Measurements from ENCODE around the gene GLB1L3.

GLB1L3 gene, protein sequence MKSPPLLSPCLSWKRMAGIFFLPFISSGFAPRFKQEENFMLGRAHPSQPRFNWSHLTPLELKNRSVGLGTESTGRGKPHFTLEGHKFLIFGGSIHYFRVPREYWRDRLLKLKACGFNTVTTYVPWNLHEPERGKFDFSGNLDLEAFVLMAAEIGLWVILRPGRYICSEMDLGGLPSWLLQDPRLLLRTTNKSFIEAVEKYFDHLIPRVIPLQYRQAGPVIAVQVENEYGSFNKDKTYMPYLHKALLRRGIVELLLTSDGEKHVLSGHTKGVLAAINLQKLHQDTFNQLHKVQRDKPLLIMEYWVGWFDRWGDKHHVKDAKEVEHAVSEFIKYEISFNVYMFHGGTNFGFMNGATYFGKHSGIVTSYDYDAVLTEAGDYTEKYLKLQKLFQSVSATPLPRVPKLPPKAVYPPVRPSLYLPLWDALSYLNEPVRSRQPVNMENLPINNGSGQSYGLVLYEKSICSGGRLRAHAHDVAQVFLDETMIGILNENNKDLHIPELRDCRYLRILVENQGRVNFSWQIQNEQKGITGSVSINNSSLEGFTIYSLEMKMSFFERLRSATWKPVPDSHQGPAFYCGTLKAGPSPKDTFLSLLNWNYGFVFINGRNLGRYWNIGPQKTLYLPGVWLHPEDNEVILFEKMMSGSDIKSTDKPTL

DNA sequence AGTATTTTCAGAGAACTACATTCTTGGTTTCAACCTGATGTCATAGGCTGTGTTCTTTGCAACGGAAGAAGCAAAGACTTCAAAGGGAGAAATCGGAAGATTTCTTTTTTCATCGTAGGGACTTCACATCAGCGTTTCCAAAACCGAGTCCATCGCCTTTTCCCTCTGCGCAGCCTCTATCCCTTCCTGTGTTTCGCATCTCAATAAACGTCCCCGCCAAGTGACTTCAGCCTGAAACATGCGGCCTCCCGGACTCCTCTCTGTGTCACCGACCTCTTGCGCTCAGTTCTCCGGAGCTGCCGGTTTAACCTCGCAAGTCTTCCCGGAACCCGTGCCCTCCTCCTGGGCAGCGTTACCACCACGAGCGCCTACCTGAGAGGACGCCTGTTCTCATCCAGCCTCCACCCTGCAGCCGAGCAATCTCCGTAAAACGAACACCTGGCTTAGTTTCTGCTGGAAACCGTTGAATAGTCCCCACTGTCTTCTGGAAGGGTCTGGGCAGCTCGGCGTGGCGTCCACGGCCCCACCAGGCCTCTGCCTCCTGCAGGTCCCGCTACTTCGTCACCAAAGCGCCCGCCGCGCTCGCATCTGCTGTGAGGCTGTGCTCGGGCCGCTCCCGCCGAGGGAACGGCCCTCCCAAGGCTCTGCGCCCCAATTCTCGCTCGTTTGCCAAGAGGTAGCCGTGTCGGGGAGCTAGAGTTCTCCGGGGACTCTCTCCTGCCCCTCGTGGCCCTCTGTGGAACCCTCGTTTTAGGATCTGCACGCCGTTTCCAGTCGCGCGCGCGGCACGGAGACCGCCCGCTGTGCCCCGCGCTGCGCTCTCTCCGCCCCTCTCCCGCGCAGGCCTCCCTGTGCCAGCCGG lies at the start of gene GLB1L3:
GLB1L3 (plus strand) TSS at position 846 of the 862 bp plus-strand sequence. CDS start 362 bp downstream, outside the sequence.
- peak; percentile 60 to 72 for DNase-seq (ENCODE audit: low read depth in 2 of 2)

DNA sequence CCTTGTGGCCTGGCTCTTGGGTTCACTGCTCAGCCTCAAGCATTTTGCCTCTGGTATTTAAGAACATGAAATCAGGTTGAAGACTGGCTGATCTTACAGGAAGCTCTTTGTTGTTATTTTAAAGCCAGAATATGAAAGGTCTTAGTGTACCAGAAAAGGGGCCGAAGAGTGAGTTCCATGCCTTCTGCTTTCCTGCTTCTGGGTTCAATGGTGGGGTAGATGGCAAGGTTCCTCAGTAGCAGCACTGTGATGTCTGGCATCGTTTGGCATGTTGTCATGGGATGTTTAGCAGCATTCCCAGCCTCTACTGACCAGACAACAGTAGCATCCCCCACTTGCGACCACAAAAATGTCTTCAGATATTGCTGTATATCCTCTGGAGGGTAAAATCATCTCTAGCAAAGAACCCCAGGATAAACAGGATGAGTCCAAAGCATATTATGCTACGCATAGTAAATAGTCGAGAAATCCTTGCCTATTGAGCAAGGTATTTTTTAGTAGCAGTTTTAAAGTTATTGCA lies 49.3 kb upstream of the GLB1L3 start:
- no peak for DNase-seq (ENCODE audit: low read depth in 2 of 2)

DNA sequence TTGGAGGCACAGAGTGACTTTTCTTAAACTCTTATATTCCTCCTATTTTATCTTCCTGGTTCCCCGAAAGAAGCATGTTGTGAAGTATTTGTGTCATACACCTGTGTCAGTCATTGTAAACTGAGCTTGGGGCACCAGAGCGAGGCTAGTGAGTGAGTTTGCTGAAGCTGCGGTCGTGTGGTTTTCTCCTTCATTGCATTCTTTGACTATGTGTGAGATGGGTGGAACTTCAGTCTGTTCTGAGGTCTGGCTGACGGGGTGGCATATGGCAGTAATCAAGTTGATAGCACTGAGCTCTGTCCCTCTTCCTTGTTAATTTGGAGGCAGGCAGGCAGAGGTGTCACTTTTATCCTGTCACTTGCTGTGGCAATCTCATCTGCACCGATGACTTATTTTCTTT lies 47.6 kb upstream of the GLB1L3 start:
- DNase-seq (ENCODE audit: low read depth in 2 of 2) = no peak

DNA sequence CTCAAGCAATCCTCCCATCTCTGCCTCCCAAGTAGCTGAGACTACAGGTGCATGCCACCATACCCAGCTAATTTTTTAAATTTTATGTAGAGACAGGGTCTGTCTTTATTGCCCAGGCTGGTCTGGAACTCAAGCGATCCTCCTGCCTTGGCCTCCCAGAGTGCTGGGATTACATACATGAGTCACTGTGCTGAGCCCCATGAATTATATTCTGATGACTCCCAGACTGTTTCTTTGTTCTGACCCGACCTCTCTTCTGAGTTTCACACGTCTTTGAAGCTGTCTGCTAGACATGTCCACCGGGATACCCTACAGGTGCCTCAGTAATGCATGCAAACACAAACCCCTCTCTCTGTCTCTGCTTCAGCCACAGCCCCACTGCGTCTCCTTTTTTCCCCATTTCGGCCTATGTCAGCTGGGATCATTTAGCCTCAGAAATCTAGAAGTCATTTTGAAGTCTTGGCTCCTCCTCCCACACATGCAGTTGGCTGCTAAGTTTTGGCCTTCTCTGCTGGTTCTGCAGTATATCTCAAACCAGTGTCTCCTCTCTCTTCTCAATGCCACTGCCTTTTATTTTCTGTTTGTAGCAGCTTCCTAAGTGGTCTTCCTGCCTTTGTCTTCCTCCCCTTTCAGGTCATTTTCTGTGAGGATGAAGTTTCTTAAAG lies 46.9 kb upstream of the GLB1L3 start:
- no peak for DNase-seq (ENCODE audit: low read depth in 2 of 2)

DNA sequence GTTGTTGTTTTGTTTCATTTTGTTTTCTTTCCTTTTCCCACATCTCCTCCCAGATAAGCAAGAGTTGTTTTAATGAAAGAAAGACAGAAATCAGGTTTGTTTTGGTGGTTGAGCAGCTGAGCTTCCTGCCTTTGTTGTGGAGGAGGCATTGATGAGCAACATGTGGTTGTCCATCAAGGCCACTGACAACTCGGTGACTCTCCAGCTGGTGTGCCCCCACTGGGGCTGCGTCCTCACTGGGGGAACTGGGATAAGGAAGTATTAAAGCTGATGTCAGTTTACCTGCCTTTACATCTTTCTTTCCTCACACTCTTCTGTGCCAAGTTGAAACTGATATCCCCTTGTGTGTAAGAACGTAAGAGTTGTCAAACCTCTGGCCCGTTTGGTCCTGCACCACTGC lies 45.8 kb upstream of the GLB1L3 start:
- DNase-seq (ENCODE audit: low read depth in 2 of 2) = no peak

DNA sequence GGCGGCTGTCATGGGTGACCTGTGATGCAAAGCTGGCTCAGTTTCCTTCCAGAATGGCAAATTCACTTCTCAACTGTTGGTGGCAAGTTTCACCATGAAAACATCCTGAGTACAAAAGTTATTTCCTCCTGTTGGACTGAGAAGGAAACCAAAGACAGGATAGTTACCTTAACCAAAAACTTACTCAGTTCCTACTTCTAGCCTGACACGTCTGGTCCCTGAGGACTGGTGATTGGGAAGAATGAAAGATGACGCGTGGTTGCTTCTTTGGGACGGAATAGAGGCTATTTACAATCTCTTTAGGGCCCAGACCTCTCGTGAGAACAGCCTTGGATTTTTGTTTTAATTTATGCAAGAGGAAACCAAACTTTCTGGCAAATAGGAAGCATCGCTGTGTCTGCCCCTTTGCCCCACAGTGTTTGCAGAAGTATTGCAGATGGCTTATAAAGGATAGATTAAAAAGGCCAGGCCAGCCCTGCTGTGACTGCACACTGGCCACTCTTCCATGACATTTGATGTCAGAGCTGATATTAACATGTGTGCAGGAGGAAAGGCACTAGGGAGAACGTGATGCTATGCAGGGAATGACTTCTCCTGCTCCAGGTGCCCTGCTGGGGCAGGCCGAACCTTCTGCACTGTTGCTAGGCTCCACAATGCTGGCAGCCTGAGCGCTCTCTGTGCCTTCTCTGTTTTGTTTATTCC lies 44.1 kb upstream of the GLB1L3 start:
- no peak for DNase-seq (ENCODE audit: low read depth in 2 of 2)

DNA sequence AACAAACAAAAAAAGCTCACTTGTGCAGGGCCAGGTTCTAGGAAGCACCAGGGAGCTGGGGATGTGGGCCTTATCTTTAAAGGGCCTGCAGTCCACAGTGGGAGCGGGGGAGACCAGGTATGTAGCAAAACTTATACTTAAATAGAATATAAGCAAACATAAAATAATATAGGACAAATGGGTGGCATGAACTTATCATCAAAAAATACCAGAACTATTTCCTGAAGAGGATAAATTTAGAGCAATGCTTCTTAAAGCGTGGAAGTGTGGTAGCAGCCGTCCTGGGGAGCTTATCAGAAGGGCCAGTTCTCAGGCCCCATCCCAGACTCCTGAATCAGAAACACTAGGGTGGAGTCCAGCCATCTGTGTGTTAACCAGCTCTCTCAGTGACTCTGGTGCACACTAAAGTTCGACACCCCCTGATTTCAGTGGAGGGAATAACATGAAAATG lies 42.4 kb upstream of the GLB1L3 start:
- DNase-seq (ENCODE audit: low read depth in 2 of 2) = no peak

DNA sequence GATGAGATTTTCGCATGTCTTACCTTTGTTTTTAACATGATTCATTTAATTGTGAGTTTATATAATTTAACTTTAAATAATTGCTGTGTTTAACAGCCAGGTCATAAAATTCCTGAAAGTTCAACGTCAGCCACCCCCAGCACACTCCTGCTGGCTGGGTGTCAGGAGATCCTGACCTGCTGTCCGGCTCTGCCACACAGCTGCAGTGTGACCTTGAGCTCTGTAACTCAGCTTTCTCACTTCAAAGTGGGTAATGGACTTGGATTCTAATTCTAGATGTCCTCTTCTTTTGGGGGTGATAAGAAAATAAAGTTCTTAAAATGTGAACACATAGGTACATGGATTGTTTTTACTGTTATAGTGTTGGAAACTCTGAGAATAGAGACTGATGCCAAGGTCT lies 40.8 kb upstream of the GLB1L3 start:
- DNase-seq (ENCODE audit: low read depth in 2 of 2) = no peak

DNA sequence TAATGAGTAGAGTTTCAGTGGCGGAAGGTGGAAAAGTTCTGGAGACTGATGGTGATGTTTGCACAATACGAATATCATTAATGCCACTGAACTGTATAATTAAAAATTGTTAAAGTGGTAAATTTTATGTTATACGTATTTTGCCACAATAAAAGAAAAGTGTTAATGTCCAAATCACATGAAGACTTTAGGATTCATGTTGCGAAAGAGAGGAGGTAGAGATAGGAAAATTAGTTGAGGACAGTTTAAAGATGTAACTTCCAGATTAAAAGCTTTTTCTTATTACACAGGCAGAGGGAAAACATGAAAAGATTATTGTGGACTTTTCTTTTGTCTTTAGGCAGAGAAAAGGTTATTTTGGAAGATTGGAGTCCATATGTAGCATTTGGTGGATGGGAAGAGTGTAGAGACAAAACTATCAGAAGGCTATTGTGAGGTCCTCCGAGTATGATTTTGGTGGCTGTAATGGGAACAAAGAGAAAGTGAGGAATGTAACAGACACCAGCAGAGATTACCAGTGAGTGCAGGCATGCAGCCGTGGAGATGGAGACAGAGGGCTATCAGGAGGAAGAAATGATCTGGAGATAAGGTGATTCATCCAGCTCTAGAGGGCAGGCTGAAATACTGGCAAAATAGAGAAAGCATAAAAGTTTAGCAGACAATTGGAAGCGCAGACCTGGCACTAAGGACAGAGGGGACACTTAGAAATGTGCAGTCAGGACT lies 39.2 kb upstream of the GLB1L3 start:
- no peak for DNase-seq (ENCODE audit: low read depth in 2 of 2)

DNA sequence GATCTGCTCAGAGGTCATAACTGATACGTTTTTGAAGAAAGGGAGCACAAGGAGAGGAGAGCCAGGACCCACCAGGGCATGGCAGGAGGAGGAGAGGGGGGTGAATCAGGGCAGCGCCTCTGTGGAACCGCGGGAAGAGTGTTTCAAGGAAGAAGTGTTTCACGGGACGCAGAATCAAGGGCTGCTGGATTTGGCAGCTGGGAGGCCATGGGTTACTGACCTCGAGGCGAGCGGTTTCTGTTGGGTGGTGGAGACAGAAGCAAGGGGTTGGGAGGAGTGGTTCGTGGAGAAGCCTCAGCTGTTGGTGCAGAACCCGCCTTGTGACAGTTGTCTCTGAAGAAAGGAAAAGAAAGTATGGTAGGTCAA lies 38.6 kb upstream of the GLB1L3 start:
- no peak for DNase-seq (ENCODE audit: low read depth in 2 of 2)

DNA sequence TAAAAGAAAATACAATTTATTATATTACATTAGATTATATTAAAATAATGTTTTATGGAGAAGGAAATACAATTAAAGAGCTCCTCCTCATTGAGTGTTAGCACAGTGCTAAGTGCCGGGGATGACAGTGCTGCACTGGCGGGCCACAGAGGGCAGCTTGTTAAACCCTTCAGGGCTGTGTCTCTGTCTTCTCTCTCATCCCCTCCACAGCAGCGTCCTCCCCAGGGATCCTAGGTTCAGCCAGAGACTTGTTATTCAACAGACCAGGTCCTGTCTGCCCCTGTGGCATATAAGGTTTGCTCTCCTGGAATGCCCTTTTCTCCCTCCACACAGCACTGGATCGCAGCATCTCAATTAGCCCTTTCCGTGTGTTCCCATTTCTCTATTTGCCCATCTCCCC lies 37.2 kb upstream of the GLB1L3 start:
- DNase-seq (ENCODE audit: low read depth in 2 of 2) = no peak

DNA sequence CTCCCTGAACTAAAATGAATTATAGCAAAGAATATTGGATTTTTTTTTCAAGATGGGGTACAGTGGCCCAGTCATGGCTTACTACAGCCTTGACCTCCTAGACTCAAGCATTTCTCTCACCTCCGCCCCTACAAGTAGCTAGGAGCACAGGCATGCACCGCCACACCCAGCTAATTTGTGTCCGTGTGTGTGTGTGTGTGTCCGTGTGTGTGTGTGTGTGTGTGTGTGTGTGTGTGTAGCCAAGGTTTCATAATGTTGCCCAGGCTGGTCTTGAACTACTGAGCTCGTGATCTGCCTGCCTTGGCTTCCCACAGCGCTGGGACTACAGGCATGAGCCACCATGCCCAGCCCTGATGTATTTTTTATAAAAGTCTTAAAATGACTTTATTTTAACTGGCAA lies 35.6 kb upstream of the GLB1L3 start:
- DNase-seq (ENCODE audit: low read depth in 2 of 2) = no peak

DNA sequence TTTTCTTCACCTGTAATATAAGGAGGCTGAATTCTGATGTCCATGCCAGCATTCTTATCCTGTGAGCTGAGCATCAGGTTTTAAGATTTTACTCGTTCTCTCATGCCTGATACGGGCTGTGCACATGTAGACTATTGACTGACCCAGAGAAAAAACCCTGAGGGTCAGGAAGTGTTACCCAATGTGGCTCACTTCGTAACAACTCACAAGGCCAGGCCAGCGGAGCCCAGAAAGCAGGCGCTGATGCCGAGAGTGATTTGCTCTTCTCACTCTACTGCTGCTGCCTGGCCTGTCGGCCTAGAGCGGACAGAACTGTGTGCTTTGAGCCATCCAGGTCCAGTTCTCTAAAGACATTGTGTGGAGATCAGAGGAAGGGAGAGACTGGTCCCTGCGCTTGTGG lies 33.8 kb upstream of the GLB1L3 start:
- DNase-seq (ENCODE audit: low read depth in 2 of 2) = no peak

DNA sequence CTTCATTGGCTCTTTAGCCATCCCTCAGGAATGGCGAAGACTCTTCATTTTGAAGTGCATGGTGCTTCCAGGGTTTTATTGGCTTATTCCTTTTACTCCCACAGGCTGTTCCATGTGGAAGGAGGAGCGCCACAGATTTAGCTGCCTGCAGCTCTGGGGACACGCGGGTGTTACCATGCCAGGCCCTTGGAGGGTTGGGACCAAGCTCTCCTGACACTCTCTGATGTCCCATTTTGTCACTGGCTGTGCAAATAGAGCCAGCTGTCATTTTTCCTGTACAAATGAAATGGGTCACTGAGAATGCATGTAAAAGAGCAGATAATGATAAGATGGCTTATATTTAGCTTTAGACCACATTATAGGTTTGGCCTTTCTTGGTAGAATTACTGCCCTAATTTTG lies 32.3 kb upstream of the GLB1L3 start:
- no peak for DNase-seq (ENCODE audit: low read depth in 2 of 2)

DNA sequence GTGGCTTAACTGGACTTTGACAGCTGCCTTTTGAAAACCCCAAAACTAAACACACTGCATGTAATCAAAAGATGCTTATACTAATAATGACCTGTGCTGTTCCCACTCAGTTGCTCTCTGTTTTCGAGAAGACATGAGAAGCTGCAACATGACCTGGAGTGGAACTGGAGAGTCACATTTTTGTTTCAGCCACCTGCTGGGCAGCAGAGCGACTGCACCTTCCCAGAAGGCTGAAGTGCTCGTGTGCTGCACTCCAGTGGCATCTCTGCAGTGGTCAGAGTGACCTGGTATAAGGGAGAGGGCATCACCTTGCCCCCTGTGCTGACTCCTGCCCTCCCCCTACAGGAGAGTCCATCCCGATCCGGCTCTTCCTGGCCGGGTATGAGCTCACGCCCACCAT lies 31.6 kb upstream of the GLB1L3 start:
- DNase-seq (ENCODE audit: low read depth in 2 of 2) = no peak

DNA sequence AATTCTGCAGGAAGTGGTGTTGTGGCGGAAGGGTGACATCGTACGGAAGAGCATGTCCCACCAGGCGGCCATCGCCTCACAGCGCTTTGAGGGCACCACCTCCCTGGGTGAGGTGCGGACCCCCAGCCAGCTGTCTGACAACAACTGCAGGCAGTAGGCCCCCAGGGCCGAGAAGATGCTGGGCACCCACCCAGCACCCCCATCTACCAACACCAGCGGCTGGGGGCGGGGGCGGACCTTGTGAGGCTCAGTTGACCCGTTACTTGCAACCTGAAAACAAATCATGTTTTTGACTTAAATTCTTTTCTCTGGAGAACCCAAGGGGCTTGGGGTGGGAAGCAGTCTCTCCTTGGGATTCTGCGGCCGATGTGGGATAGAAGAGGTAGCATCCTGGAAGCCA lies 30.7 kb upstream of the GLB1L3 start:
- DNase-seq (ENCODE audit: low read depth in 2 of 2) = no peak

DNA sequence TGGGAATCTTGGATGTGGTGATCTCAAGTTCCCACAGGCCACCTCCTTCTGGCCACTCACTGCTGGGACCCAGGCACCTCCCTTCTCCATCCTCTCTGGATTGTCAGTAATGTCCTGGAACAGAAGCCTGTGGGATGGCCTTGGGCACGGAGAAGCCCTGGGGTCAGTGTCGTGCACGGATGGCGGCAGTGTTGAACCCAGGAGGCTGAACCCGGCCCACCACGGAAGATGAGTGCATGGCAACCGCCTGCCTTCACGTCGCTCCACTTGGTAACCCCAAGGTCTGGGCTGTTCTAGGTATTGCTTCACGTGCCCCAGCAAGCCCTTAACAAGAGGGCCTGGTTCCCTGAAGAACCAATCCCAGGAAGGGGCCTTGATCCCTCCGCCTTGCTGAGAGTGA lies 30.1 kb upstream of the GLB1L3 start:
- no peak for DNase-seq (ENCODE audit: low read depth in 2 of 2)

DNA sequence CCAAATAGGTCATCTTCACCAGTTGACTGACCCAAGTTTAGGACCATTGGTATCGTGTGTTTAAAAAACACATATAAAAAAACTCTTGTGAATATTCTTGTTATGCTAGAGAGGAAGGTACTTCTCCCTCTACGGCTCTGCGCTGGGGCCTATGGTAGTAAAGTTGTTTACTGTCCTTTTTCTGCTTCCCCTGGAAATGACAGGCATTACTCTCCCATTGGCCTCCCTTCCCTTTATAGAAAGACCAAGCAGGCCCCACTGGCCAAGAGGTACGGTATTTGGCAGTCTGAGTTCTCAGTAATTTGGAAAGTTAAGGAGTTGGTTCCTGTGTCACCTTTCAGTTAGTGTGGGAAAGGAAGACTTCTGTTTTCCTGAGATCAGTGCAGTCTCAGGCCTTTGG lies 29.5 kb upstream of the GLB1L3 start:
- DNase-seq (ENCODE audit: low read depth in 2 of 2) = no peak

DNA sequence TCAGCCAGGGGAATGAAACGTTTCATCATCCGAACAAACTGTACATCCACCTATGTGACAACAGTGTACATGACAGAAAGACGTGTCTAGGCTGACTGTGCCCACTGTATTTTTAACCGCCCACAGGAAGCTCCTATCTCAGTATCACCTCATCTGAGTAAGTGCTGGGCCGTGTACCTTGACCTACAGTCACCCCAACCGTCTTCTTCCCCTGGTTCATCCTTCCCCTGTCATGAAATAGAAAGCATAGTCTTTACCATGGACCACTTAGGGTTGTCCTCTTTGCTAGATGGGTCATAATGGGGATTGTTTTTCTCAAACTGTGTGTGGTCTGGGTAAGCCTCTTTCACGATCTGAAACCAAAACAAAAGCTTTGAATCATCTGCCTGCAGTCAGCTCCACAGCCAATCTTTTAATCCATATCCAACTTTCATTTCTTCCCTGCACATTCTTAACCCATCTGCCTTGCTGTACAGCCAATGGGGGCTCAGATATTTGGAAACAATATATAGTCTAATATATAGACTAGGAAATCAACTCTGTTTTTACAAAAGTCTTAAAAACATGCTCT lies 27.2 kb upstream of the GLB1L3 start:
- DNase-seq (ENCODE audit: low read depth in 2 of 2) = no peak

DNA sequence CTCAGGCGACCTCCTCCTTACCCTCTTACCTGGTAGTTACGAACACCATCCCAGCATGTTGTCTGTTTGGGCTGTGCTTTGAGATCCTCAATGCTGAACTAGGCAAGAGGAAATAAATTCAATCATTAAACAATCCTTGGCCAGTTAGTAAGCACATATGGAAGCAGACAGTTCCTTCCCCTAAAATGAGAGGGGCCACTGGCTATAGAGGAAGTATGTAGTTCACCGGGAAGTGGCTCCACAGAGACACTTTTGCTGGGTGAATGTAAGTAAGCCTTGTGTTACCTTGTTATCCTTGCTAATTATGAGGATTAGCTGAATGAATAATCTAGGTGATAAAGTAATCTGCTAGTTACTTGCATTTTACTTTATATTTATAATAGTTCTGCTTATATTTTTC lies 25.9 kb upstream of the GLB1L3 start:
- DNase-seq (ENCODE audit: low read depth in 2 of 2) = no peak
